Left cardiac atrium (tissue), 4 donors: Measurements from ENCODE around the gene UBE2I. TPM values are rescaled to one million over a fixed set of nuclear protein-coding genes. Genes with fewer than 3 reads are reported as not detected.

Experiments
- ATAC-seq, 2 donors: fragments of 200-7000 bp; cut with Tn5 transposase; one replicate each; pipeline ENCODE4 v1.9.1; 2020; ENCODE audit warnings: mild to moderate bottlenecking in 2 of 2, moderate library complexity in 2 of 2
- DNase-seq: peaks from one replicate; pipeline ENCODE4 v3.0.0-alpha.2; 2020
- intact Hi-C, 2 donors: fragments of 100-400 bp; cut with DNase I; formaldehyde crosslinking; loops; one replicate each; pipeline versions ENCODE4 v1.14.1 to v1.15.1; 2022 to 2023
- total RNA-seq, 2 donors: library from RNA; stranded (reverse); fragmentation: NEBNext Ultra II Directional; extraction: Animal tissue kit (Norgen Biotek cat#: 25700); gene quantifications; one replicate each; pipeline ENCODE4 v1.2.1, GENCODE V29; 2021
- donor health status: DM: no; HTN: yes; CAD: no.
- donor health status: DM: no; HTN: yes; CAD: no; lungs with severe emphysema.
- donor health status: DM: yes; HTN: yes; CAD: no.
- donor health status: Dilated cardiomyopathy.

UBE2I gene
- total RNA-seq, 2 donors from 2014 or later, result 74.3 to 80.8 TPM

DNA sequence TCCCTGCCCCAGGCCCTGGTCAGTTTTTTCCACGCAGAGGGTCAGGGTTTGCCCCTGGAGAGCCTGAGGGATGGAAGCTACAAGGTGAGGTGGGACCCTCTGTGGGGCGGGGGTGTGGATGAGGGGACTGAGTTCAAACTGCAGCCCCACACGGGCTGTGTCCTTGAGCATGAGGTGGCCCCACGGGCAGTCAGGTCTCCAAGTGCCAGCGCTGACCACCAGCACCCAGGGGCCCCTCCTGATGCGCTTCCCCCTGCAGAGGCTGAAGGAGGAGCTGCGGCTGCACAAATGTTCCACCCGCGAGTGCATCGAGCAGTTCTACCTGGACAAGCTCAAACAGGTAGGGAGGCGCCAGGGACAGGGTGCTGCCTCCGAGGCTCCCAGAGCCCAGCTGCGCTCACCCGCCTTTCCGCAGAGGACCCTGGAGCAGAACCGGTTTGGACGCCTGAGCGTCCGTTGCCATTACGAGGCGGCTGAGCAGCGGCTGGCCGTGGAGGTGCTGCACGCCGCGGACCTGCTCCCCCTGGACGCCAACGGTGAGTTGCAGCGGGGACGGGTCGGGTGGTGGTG is 37.9 kb downstream of the UBE2I start:
- DNase-seq, result no peak
- intact Hi-C loops, result no loop called here
- no peak for ATAC-seq

DNA sequence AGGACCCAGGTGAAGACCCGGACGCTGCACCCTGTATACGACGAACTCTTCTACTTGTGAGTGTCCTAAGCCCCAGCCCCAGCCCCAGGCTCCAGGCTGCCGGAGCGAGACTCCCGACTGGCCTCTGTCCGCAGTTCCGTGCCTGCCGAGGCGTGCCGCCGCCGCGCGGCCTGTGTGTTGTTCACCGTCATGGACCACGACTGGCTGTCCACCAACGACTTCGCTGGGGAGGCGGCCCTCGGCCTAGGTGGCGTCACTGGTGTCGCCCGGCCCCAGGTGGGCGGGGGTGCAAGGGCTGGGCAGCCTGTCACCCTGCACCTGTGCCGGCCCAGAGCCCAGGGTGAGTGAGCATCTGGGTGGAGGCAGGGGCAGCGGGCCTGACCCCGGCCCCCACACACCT is 38.5 kb downstream of the UBE2I start:
- no peak for DNase-seq
- intact Hi-C loops, result no loop called here
- no peak for ATAC-seq

GRCh38 chr16:1348441-1348840 is 39.0 kb downstream of the UBE2I start:
- DNase-seq (no peak), ATAC-seq (no peak)
- intact Hi-C loops, result no loop called here

GRCh38 chr16:1348926-1349325 is 39.5 kb downstream of the UBE2I start:
- intact Hi-C loops, result no loop called here
- DNase-seq, result no peak
- no peak for ATAC-seq

- intact Hi-C loops, result no loop called here
- DNase-seq, result no peak
These were observed 39.9 kb downstream of the UBE2I start for GRCh38 chr16:1349351-1349750.

DNA sequence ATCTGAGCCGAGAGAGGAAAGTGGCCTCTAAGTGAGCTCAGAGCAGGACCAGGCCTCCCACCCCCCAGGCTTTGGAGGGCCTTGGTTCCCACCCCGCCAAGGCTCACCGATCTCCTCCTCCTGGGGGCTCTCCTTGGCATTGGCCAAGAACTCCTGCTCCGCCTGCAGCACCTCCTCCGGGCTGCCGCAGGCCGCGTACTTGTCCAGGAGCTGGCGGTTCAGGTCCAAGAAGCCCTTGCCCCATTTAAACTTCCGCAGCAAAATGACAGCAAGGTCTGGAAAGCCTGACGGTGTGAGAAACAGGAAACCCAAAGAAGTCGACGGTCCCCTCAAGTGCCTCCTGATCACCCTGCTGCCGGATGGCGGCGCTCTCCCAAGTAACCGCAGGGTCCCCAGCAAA is 40.5 kb downstream of the UBE2I start:
- DNase-seq, result no peak
- no peak for ATAC-seq
- intact Hi-C loops, result no loop called here

More at GRCh38 chr16:1349351-1349750, 39.9 kb downstream of the UBE2I start:
- no peak for ATAC-seq

GRCh38 chr16:1350691-1351090 is 41.3 kb downstream of the UBE2I start:
- DNase-seq, result no peak
- no peak for ATAC-seq
- intact Hi-C loops, result no loop called here

GRCh38 chr16:1351215-1351581 is 41.8 kb downstream of the UBE2I start:
- DNase-seq (no peak), ATAC-seq (peak; percentile 4 to 28)
- intact Hi-C loops, result no loop called here

DNA sequence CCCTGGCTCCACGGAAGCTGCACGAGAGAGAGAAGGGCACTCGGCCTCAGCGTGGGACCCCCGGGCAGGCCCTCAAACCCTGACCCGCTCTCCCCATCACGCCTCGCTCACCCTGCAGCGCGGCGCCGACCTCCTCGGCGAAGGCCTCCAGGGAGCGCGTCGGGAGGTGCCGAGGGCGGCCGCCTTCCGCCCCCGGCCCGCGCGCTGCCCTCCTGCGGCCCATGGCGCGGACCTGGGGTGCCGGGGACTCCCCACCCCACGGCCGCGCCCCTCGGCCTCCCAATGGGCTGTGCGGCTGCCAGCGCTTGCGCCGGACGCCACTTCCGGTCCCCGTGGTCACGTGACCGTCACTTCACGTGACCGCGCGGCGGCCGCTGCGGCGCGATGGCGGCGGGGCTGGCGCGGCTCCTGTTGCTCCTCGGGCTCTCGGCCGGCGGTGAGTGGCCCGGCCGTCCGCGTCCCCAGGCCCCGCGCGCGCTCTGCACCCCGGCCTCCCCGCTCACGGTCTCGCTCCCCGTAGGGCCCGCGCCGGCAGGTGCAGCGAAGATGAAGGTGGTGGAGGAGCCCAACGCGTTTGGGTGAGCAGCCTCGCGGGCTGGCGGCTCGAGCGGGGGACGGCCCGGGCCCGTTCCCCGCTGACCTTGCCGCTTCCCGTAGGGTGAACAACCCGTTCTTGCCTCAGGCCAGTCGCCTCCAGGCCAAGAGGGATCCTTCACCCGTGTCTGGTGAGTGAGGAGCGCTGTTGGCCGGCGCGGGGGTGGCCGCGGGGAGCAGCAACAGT is 42.3 kb downstream of the UBE2I start, which contains the start of the genes GNPTG and TSR3:
GNPTG (plus strand) TSS at position 350 of the 781 bp plus-strand sequence; CDS start at position 385, 35 bp downstream.
TSR3 (minus strand) TSS at position 297 of the 781 bp plus-strand sequence; CDS start at position 223, 74 bp downstream.
- peak; percentile 86 to 93 for ATAC-seq
- DNase-seq, result peak; percentile 90
- intact Hi-C loops, result no loop called here

DNA sequence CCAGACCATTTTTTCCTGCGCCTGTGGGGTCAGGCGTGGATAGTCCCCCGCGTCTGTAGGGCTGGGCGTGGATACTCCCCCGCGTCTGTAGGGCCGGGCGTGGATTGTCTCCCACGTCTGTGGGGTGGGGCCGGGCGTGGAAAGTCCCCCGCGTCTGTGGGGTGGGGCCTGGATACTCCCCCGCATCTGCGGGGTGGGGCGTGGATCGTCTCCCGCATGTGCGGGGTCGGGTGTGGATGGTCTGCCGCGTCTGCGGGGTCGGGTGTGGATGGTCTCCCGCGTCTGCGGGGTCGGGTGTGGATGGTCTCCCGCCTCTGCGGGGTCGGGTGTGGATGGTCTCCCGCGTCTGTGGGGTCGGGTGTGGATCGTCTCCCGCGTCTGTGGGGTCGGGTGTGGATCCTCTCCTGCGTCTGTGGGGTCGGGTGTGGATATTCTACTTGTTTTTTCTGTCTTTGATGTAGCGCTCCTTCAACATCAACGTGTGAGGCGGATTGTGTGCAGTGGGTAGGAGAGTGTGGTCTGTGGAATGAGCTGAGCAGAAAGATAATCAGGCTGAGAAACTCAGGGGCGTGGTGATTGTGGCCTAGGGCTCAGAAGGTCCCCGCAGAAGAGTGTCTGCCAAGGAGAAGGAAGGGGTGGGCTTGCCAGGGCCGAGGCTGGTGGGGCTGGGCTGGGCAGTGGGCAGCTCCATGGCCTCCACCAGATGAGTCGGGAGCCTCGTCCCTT is 45.5 kb downstream of the UBE2I start:
- intact Hi-C loops, result no loop called here
- ATAC-seq, result no peak

DNA sequence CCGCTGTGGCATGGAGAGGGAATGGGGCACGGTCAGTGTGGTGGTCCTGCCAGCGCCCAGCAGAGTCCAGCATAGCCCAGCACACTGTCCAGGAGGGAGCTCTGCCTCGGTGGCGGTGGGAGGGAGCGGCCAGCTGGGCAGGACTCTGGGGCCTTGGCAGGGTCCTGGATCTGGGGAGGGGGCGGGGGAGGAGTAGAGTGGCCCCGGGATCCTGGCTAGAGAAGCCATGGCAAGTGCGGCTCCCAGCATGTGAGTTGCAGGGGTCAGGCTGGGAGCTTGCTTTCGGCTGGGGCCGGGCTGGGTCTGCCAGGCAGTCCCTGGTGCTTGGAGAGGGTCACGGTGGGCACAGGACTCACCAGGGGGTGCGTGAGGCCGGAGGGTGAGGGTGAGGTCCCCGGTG is 46.2 kb downstream of the UBE2I start:
- ATAC-seq (no peak), DNase-seq (no peak)
- intact Hi-C loops, result no loop called here

More for the DNA sequence above, 45.5 kb downstream of the UBE2I start:
- DNase-seq, result no peak

DNA sequence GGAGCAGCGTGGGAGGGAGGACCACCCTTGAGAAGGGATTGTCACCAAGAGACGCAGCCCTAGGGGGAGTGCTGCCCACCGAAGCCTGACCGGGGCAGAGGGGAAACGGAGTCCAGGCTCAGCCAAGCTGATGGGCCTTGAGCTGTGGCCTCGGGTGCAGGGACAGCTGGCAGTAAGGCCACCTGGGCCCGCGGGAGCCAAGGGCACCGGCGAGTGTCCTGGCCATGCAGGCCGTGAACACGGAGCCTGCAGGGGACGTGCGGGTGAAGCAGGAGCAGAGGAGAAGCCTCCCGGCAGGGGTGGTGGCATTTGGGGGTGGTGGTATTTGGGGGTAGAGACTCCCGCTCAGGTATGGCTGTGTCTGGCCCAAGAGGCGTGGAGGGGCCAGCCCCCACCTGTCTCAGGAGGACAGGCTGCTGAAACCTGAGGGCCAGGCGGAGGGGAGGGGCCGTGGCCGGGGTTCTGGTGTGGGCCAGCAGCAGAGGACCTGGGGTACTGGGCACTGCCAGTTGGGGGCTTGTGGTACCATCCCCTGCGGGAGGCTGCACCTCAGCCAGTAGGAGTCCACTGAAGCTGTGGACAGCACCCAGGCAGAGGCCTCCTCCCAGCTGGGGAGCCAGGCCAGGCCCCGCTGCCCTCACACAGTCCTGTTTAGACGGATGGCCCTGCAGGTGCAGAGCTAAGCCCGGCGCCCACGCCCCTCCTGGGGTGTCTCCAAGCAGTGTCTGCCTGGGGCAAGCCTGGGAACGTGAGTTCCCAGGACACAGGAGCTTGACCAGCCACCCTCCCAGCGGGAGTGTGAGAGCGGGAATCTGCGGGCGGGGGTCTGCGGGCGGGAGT is 46.8 kb downstream of the UBE2I start:
- ATAC-seq, result no peak
- intact Hi-C loops, result no loop called here
- DNase-seq, result no peak

DNA sequence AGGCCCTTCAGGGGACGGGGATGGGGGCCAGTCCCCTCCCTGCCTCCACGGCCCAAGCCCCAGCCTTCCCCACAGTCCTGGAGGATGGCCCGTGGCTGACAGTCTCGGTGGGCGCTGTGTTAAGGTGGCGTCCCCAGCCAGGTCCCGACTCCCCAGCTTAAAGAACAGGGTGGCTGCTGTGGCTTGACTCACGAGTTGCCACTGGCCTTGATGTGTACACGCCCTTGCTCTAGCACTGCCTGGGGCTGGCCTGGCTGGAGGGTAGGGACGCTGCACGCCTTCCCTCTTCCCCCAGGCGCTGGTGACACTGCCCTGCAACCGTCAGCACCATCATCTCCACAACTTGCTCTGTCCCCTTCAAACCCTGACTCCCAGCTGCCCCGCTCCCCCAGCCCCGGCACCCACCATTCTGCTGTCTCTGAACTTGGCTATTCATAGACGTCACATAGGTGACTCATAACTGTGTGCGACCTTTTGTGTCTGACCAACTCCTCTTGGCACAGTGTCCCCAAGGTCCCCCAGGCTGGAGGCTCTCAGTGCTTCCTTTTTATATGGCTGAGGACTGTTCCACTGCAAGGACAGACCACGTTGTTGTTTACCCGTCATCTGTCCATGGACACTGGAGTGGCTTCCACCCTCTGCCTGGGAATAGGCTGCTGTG is 48.6 kb downstream of the UBE2I start:
- ATAC-seq, result peak in 1 of 2 donors; percentile 30
- intact Hi-C loops, result no loop called here
- no peak for DNase-seq

- intact Hi-C loops, result no loop called here
- DNase-seq (no peak), ATAC-seq (no peak)
These were observed 52.4 kb downstream of the UBE2I start for GRCh38 chr16:1361685-1362360.

- ATAC-seq (no peak), DNase-seq (no peak)
- intact Hi-C loops, result no loop called here
These were observed 53.4 kb downstream of the UBE2I start for GRCh38 chr16:1362807-1363206.

- intact Hi-C loops, result no loop called here
- DNase-seq (peak; percentile 57), ATAC-seq (peak; percentile 45 to 60)
These were observed 54.1 kb downstream of the UBE2I start for GRCh38 chr16:1363501-1364041.

- ATAC-seq, result no peak
- intact Hi-C loops, result no loop called here
- DNase-seq, result no peak
These were observed 55.1 kb downstream of the UBE2I start for GRCh38 chr16:1364510-1364909.
